GM18498 (cell line): ENCODE results near the gene IPP.
"Not testable (repeated sequence)": the region's sequence is repeated elsewhere in the genome, so short reads cannot be mapped to it uniquely, and the experiment has no call there.

ENCODE experiments used
- ATAC-seq: cut with Tn5 transposase; IDR thresholded peaks from one replicate; pipeline ENCODE4 v1.9.1; 2021; ENCODE audit warnings: mild to moderate bottlenecking, moderate library complexity; ENCODE audit not compliant: unreplicated experiment

IPP gene

GRCh38 chr1:45746922-45747321, 3.5 kb downstream of the IPP start:
- ATAC-seq = no peak

DNA sequence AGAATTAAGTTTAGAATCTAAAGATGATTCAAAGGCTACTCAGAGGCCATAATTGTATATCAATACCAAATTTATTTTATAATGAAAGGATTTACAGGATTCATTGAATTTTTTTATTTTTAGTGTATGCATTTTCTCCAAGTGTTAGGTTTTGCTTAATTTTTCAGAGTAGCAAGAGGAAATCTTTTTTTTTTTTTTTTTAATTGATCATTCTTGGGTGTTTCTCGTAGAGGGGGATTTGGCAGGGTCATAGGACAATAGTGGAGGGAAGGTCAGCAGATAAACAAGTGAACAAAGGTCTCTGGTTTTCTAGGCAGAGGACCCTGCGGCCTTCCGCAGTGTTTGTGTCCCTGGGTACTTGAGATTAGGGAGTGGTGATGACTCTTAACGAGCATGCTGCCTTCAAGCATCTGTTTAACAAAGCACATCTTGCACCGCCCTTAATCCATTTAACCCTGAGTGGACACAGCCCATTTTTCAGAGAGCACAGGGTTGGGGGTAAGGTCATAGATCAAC, 10.8 kb downstream of the IPP start:
- ATAC-seq = not testable (repeated sequence)

GRCh38 chr1:45739137-45739536, 11.3 kb downstream of the IPP start:
- no peak for ATAC-seq

DNA sequence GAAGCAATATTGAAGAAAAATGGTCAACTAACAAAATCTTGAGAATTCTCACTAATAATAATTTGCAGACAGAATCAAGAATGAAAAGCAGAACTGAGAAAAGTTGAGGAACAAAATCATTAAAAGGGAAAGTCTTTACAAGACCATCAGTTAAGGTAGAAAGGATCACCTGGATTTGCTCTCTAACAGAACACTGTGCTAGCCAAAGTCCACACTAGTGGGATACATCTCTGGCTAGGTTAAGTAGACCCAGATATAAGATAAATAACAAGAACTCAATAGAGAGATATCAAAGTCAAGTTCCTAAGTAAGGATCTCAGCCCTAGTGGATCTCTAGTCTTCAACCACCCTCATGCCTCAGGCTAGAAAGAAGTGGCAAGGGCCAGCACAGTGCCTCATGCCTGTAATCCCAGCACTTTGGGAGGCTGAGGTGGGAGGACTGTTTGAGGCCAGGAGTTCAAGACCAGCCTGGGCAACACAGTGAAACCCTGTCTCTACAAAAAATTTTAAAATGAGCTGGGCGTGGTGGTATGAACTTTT, 19.6 kb downstream of the IPP start:
- no peak for ATAC-seq

- no peak for ATAC-seq
Observed at GRCh38 chr1:45730075-45730779, 20.2 kb downstream of the IPP start.

DNA sequence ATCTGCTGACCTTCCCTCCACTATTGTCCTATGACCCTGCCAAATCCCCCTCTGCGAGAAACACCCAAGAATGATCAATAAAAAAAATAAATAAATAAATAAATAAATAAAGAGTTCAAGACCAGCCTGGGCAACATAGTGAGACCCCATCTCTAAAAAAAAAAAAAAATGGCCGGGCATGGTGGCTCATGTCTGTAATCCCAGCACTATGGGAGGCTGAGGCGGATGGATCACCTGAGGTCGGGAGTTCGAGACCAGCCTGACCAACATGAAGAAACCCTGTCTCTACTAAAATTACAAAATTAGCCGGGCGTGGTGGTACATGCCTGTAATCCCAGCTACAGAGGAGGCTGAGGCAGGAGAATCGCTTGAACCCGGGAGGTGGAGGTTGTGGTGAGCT, 24.4 kb downstream of the IPP start:
- ATAC-seq = not testable (repeated sequence)

DNA sequence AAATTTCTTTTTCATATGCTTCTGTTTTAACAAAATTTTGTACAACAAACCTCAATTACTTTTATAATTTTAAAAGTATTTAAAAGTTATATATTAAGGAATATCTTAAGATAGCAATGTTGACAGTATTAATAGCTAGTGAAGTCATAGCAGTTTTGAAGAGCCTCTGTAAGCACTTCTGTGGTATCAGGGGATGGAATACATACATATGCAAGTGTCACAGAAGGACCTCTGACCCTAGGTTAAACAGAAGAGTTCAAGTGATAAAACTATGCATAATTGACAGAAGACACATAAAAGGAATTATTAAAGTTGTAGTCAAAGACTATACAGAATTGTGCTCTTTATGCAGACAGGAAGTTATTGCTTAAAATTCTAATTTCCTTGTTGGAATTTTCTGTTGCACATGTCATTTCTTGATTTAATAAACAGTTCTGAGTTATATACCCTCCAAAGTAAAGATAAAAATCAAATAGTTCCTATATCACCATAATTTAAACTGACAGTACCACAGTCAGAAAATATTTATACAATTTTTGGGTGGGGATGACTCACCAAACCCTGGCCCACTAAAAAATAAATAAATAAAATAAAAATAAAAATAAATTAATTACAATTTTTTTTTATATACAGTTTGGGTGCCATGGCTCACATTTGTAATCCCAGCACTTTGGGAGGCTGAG, 27.1 kb downstream of the IPP start:
- no peak for ATAC-seq

DNA sequence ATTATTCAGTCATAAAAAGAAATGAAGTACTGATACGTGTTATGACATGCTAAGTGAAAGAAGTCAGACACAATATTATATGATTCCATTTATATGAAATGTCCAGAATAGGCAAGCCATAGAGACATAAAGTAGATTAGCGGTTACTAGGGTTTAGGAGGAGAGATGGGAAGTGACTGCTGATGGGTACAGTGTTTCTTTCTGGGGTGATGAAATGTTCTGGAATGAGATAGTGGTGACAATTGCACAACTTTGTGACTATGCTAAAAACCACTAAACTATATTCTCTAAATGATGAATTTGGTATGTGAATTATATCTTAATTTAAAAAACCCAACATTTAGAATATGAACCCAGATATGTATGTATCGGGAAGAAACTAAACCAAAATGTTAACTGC, 27.6 kb downstream of the IPP start:
- ATAC-seq = no peak

DNA sequence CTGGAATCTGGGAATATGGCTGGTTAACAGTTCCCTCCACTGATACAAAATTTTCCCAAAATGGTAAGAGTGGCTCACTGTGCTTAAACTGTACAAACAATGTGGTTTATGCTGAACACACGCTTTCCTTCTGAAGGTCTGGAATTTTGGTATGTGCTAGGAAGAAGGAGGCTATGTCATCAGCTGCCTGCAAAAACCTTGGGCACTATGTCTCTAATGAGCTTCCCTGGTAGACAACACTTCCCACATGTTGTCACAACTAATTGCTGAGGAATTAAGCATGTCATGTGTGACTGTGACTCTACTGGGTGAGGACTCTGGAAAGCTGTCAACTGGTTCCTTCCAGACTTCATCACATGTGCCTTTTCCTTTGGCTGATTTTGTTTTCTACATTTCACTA, 29.2 kb downstream of the IPP start:
- ATAC-seq = no peak

DNA sequence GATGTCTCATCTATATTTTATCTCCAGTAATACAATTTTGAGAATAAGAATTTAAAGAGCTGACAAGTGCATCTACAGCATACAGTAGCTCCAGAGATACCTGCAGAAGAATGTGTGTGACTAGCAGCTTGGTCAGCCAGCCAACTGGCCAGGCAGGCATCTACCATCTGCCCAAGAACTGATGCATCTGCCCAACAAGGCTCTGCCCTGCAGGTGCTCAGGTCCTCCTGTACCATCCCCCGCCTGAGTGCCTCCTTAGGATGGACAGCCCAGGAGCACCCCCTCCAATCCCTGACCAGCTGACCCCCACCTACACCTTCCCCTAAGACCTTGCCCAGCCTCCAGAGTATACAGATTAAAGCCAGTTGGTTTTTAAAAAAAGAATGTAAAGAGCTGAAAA, 32.2 kb downstream of the IPP start:
- no peak for ATAC-seq

DNA sequence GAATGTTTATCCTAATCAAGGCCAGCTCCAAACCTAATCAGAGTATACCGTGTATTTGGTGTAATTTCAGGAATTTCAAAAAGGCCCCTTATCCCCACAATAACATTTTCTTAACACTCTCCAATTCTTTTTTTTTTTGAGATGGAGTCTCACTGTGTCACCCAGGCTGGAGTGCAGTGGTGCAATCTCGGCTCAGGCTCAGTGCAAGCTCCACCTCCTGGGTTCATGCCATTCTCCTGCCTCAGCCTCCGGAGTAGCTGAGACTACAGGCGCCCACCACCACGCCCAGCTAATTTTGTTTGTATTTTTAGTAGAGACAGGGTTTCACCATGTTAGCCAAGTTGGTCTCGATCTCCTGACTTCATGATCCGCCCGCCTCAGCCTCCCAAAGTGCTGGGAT, 33.1 kb downstream of the IPP start:
- not testable (repeated sequence) for ATAC-seq

- no peak for ATAC-seq
Observed at GRCh38 chr1:45716700-45717099, 33.8 kb downstream of the IPP start.

GRCh38 chr1:45713711-45714110, 36.7 kb downstream of the IPP start:
- no peak for ATAC-seq

DNA sequence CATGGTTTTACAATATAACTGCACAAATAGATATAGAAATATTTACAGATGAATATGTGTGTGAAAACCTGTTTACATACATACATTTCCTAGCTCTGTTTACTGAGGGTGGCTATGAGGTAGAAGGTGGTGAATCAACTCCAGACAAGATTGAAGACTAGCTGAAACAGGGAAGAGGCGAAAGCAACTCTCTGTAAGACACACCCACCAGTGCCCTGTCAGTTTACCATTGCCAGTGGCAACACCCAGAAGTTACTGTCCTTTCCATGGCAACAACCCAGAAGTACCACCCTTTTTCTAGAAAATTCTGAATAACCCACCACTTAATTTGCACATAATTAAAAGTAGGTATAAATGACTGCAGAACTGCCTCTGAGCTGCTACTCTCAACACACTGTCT, 45.8 kb downstream of the IPP start:
- ATAC-seq = no peak

GRCh38 chr1:45694823-45695222, 55.6 kb downstream of the IPP start:
- no peak for ATAC-seq

DNA sequence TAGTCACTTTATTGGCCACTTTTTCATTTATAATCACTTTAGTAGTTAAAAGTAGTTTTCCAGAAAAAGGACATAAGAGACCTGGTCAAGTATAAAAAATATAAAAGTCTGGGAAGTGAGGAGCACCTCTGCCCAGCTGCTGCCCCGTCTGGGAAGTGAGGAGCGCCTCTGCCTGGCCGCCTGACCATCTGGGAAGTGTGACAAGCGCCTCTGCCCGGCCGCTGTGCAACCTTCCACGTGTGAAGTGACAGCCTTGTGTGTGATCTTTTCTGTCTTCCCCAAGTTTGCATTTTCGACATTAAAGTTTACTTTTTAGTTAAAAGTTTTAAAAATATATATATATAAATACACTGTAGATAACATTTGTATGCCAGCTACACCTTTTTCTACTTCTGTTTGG, 56.6 kb downstream of the IPP start:
- ATAC-seq = not testable (repeated sequence)

DNA sequence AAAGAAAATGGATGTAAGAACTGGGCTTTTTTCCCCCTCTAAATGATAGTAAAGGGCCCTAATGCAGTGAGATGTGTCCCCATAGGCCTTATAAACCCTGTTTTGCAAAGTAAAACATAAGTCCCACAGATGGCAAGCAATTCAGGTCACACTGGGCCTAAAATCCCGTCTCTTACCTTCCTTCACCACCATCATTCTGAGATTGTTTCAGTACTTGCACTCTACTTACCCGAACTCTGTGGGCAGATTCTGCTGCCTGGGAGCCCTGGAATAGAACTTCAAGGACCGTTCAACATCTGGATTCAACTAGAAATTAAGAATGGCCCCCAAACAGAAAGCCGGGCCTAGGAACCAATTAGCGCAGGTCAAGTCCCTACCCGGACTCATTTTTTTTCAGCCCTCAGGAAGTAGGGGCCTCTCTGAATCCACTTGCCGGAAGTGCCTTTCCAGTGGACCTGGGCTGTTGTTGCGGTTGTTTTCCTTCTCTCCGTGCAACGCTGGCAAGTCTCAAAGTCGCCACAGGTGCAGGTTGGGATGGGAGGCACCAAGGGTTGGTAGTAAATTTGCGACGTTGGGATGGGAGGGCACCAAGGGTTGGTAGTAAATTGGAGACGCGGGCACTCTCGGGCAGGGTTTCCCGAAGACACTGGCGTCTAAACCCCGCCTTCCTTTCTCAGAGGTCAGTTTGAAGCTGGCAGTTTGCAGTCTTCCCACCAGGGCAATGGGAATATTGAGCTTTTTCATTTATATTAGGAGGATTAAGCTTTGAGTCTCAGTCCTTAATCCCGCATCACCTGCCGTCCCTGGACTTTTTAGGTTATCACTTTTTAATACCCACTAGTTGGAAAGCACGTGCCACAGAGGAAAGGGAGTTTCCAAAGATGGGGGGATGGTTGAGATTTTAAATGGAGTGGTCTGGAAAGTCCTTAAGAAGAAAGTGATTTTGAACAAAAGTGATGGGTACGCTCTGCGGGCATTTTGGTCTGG, 62.4 kb downstream of the IPP start, which contains the start of gene TMEM69:
TMEM69 (plus strand) TSS at position 428 of the 987 bp plus-strand sequence. CDS start 2,888 bp downstream, outside the sequence.
- ATAC-seq = no peak

DNA sequence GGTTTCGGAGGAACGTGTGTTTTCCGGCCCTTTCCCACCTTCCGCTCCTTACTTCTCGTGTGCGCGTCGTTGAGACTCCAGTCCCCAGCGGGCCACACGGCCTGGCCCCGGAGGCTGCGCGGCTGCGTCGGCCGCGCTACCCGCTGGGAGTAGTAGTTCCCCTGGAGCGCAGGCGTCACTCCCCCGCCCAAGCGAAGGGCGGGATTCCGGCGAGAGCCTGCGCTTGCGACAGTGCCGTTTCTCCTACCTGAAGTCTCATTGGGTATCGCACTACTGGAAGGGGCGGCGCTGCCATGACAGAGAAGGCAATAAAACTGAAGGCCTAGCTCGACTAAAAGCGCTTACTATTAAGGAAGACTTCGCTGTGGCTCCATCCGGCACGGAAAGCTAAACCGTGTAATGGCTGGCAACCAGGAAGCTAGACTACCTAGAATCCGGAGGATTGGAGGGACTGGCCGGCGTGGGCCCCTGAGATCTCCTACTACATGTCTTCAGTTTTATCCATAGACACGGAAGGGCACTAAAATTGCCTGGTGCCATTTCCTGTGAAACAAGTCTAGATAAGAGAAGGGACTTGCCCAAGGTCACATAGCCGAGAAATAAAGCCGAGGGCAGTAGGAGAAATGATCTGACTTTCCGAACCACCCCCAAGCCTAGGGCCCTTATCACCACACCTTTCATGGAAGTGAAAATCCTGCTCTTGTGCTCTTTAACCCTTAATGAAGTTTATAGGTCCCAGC, 63.3 kb downstream of the IPP start:
- peak; percentile 86 for ATAC-seq

- ATAC-seq = peak; percentile 55
Observed at GRCh38 chr1:45686288-45687013, 64.0 kb downstream of the IPP start, which contains the start of gene GPBP1L1. TSS of gene GPBP1L1 (minus strand) at chr1:45686533. CDS start at chr1:45659087, 27,446 bp downstream.

- ATAC-seq = peak; percentile 7
Observed at GRCh38 chr1:45686015-45686287, 64.5 kb downstream of the IPP start.
